Eye (tissue), 1 donor: ENCODE measurements around the gene DTX3.
"Not testable (repeated sequence)": the region's sequence is repeated elsewhere in the genome, so short reads cannot be mapped to it uniquely, and the experiment has no call there.

Source experiments
- DNase-seq: peaks from one replicate; pipeline ENCODE4 v3.0.0-alpha.2; 2015

The DTX3 gene

DNA sequence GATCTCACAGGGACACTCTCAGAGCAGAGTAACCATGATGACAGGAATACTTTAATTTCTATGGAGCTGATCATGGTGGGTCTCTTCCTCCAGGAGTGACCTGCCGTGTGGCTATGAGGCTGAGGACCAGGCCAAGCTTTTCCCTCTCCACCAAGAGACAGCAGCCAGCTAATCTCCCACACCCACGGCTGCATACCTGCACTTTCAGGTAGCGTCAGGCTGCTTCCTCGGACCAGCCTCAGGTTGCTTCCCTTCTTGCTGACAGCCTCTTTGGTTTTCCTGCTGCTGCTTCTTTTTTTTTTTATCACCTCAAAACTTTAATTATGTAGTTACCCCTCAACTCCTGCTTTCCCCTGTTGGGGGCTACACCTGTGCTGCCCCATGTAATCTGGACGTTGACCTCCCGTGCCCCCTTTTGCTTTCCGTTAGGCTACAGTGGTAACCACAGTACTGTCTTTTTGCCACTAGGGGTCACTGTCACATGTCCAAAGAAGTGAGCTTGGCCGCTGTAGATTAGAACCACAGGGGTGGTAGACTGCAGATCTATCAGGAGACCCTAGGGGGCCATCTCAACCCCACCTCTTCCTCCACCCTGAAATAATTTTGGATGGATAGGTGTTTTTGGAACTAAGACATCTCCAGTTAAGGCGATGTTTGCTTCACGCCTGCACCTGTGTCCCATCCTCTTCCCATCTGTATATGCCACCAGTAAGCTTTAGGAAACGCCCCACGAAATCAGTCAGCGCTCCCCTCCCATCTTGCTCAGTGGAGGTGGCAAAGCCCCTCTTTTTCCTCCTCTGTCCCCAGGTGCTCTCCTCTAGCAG, 21.4 kb upstream of the DTX3 start:
- DNase-seq, result peak; percentile 93

DNA sequence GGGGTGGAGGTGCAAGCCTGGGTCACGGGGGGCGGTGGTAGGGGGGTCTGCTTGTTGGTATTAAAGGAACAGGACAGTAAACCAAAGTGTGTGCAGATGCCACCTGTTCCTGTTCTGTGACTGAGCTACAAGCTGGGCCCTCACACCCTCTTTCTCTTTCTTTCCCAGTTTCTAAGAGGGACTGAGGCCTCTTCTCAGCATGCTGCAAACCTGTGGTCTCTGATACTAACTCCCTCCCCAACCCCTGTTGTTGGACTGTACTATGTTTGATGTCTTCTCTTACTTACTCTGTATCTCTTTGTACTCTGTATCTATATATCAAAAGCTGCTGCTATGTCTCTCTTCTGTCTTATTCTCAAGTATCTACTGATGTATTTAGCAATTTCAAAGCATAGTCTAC, 20.6 kb upstream of the DTX3 start:
- DNase-seq, result no peak

DNA sequence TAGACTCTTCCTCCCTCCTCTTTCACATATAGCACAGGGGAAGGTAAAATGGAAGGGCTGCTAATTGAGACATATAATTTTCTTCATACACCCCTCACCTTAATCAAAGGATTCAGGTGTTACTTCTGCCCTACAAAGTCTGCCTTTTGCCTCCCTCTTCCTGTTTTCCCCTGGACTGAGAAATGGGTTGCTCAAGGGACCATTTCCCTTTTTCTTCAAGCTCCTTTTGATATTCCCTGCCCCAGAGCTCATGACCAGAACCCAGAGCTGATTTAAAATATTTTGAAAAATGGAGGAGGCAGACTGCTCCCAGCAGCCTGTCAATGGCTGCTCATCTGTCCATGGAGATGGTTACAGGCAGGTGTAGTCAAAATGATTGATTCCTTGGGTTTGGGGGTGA, 19.9 kb upstream of the DTX3 start:
- DNase-seq, result no peak

DNA sequence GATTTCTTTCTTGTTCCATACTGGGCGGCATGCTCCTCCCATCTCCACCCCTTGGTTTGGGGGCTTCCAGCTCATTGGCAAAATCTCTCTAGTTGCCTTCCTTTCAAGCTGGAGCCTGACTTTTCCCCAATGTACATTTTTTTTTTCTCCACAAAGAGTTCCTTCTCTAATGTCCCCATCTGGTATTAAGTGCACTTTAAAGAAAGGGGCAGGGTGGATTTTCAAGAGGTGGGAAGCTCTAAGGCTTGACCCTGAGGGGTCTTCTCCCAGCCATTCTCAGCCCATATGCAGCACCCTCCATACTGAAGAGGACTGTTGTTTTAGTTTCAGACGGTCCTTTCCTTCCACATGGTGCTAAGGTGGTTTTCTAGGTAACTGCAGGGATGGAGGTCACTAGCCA, 19.5 kb upstream of the DTX3 start:
- no peak for DNase-seq

DNA sequence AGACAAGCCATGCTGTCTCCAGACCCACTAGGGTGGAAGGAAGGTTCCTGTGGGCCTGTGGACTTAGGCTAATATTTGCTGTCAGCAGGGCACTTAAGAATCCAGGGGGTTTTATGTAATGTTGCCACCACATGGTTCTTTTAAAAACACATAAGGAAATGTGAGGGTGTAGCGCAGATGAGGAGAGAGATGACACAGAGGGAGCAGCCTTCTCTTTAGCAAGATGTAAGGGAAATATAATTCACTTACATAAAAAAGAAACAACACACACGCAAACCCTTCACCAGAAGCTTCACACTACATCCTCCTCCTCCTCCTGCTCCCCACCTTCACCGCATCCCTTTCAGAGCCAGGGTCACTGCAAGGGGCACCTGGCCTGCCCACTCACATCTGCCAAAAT, 18.5 kb upstream of the DTX3 start:
- no peak for DNase-seq

DNA sequence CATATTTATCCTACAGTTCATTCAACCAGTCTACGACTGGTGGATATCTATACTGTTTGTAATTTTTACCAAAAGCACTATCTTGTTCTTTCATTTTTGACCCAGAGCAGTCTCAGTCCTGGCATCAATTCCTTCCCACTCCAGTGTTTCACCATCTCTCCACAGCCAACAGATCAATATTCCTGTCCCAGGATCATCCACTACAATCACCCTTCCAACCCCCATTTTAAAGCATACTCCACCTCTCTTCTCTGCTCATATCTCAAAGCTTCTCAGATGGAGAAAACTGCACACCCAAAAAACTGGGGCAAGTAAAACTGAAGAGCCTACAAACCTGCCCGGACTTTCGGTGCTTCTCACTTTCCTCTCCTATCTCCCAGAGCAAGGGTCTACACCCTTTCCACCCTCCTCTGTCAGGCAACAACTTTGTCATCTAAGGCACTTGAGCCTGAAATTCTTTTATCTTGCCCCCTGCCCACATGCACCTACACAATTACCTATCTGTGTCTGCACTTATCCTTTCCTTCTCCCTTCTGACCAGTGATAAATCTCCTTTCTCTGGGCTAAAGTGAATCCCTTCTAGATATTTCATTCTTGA, 17.7 kb upstream of the DTX3 start:
- DNase-seq, result no peak

DNA sequence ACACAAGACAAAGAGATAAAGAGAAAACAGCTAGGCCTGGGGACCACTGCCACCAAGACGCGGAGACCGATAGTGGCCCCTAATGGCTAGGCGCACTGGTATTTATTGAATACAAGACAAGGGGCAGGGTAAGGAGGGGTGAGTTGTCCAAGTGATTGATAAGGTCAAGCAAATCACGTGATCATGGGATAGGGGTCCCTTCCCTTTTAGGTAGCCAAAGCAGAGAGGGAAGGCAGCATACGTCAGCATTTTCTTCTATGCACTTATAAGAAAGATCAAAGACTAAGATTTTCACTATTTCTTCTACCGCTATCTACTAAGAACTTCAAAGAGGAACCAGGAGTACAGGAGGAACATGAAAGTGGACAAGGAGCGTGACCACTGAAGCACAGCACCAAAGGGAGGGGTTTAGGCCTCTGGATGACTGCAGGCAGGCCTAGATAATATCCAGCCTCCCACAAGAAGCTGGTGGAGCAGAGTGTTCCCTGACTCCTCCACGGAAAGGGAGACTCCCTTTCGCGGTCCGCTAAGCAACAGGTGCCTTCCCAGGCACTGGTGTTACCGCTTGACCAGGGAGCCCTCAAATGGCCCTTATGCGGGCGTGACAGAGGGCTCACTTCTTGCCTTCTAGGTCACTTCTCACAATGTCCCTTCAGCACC, 15.5 kb upstream of the DTX3 start:
- not testable (repeated sequence) for DNase-seq

DNA sequence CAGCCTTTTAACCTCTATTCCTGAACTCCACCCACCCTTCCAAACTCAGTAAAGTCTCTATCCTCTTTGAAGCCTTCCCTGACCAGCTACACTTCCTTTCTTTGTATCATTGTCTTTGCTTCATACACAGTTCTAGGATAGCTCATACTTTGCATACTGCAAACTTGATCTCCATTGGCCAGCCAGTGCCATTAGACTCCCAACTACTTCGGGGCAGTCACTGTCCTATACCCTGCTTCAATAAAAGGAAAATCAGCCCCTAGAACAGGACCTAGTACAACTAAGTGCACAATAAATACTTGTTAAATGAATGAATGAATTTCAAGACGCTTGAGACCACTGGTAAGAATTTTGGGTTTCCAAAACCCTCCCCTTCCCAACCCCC, 14.2 kb upstream of the DTX3 start:
- no peak for DNase-seq

DNA sequence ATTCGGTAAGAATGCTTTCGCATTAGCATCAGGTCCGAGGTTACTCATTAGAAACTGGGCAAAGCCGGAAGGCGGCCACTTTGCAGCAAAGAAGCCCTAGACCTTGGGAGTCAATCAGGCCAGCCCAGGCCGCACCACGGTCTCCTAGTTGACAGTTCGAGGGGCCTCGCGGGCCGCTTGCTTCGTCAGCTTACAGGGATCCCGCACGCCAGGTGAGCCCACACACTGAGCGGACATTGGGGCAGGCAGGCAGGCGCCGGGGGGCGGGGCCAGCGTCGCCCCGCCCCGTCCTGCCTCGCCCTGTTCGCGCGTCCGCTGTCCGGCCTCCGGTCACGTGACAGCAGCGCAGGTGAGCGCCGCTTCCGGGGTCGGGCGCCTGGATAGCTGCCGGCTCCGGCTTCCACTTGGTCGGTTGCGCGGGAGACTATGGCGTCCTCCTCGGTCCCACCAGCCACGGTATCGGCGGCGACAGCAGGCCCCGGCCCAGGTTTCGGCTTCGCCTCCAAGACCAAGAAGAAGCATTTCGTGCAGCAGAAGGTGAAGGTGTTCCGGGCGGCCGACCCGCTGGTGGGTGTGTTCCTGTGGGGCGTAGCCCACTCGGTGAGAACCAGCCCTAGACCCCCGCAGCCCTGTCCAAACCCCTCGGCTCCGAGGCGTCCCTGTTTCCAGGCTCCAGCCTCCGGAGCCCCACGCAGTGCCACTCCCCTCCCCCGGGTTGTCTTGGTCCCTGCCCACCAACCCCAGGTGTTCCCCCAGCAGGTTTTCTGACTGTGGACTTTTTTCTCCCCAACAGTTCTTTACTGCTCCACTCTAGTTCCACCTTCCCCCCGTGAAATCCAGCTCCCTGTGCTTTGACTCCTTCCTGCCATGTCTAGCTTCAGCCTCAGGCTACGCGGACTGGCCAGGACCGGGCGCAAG, 13.5 kb upstream of the DTX3 start, which contains the start of gene PIP4K2C:
Gene PIP4K2C, plus strand, starts transcription at position 329 of the 918 bp plus-strand sequence. Its CDS starts 98 bp downstream, at position 427.
- DNase-seq, result peak; percentile 82

DNA sequence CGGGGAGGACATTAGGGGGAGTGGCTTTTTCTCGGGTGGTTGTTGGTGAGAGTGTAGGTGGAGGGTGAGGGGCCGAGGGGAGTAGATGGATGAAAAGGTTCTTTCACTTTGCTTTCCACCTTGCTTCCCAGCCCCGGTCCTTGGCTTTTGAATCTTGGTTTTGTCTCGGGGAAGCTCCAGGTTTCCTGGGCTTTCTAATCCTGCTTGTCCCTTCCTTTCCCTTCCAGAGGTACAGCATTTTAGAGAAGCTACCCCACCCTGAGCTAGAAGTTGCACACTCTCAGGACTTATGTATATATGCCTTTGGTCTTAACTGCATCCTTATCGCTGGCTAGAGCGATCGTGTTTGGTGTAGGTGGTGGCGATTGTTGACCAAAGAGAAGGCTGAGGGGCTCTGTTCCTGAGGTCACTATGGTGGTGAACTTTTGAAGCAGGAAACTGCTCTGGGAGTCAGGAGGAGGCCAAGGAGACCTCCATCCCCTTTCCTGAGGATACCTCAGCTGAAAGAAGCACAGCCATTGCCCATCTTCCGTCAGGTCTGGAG, 12.8 kb upstream of the DTX3 start:
- no peak for DNase-seq

DNA sequence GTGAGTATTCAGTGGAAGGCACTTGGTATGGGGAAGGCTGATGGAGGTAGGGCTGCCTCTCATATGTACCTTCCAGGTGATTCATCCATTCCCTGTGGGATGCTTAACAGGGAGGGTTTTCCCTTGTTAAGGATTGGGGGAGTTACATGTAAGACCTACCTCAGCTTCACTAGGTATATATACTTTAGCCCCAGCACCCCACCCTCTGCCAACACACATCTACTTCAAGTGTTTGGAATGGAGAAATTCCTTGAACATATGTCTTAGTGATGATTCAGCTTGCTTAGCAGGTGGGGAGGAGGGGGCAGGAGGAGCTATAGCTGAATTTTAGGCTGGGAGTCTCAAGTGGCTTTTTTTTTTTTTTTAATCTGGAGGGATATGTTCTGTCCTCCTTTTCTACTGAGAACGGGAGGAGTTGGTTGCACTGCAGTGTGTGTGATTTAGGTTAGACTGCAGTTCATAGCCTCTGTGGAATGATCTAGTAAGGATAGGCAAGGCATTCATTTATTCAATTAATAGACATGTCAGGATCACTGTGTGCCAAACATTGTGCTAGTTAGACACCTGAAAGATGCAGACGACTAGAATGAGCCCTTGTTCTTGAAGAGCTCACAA, 12.0 kb upstream of the DTX3 start:
- no peak for DNase-seq

DNA sequence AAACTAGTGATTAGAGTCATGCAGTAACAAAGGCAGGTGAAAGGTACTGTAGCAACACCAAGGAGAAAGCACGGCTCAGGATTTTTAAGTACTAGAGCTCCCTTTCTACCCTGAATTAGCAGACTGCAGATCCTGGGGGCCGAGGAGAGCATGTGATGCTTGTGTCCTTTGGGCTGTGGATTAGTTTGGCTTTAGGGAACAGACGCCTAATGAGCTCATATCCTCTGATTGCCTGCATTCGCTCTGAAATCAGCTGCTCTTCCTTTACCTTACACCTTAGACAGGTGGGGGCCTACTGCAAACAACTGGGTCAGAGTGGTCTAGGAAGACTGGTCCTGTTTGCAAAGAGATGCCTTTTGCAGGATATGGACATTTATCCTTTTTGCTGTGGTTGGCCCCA, 11.4 kb upstream of the DTX3 start:
- DNase-seq, result no peak

DNA sequence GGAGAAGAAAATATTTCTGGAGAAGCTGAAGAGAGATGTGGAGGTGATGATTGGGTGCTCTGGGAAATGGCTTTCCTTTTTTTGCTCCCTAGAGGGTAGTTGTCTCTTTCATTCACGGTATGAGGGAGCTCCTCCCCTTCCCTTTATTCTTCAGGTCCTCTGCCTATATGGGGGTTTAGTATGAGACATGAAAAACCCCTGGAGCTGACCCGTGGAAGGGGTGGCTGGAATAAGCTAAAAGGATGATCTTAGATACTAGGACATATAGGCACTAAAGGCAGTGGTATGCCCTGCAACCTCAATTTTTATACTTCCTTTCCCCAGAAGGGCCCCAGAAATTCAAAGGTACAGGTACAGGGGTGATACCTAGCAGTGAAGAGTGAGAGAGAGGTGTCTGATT, 4.2 kb upstream of the DTX3 start:
- DNase-seq, result no peak

DNA sequence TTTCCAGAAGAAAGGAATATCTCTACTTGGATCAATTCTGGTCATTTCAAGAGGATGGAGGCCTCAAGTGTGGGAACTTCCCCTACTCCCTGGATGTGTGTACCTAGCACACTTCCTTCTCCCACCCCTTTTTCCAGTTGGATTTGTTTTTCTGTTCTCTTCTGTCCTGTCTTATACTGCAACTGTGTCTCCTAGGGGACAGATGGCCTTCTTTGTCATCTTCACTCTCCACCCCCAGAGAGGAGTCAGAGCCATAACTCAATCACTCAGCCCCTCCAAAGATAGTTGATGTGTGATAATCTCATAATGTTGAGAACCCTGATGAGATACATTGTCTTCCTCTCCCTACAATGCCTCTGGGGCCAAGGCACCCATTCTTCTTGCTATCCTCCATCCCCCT, 2.1 kb upstream of the DTX3 start:
- no peak for DNase-seq

DNA sequence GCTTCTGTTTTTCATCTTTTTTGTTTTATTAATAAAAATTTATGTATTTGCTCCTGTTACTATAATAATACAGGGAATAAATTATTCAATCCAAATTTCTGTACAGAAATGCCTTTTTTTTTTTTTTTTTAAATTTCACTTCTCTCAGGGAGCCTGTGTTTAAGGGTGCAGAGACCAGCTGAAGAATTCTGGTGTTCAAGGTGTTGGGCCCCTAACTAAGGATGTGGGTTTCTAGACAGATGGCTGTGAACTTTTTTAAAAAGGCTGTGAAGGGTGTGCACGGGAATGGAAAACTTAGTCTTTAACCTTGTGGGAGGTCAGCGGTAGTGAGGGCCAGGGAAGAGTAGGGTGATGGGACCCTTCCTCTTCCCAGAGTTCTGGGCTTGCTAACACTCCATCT, 1.3 kb upstream of the DTX3 start:
- no peak for DNase-seq

DNA sequence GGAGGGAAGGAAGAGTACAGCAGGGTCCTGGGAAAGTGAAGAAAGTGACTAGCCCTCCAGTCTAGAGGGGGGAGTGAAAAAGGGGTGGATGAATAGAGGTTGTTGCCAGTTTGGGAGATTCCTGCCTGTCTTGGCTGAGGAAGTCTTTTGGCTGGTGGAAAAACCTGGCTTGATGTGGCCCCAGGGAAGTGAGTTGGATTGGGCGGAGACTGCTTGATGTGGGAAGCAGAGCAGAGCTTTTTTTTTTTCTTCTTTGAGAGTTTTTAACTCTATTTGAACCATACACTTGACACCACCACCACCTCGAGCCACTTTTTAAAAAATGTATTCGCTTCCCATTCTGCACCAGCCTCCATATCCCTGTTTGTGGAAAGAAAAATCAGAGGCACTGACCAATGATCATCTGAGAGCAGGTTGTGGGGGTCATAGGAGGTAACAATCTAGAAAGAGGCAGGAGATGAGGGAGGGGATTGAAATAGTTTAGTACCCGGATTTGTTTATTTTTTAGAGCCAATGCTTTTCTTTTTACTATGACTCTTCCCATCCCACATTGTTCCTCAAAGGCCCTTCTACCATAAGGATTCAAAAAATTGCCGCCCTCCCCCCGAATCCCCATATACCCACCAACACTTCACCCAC, 690 bp upstream of the DTX3 start:
- DNase-seq, result peak; percentile 74

DNA sequence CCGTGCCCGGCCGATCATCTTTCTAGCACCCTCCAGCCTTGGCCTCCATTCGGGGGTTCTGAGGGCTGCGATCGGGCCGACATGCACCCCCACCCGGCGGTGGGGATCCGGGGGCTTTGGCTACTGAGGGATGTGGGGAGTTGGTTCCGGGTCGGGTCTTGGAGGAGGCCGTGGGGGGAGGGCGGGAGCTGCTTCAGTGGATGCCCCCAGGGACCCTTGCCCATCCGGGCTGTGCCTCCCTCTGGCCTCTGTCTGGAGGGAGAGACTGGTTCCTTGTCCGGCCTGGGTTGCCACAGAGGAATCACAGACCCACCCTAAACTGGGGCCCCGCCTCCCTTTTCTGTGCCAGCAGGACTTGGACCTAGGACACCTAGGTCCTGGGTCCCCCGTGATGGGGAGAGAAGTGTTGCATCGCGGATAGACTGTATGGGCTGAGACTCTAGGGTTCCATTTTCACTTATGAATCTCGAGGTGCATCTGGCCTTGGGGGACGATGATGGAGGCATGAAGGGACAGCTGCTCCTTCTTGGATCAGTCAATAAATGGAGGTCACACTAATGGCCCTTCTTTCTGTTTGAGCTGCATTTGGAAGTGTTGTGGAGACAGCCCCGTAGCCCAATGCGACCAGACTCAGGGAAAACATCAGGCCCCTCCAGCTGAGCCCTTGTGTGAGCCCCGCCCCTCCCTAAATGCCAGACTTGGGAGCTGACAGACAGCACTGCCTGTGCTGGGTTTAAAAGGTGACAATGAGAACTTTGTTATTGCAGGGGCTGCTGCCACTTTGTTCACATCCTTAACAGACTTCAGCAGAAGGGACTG, 577 bp downstream of the DTX3 start:
- DNase-seq, result peak; percentile 67

DNA sequence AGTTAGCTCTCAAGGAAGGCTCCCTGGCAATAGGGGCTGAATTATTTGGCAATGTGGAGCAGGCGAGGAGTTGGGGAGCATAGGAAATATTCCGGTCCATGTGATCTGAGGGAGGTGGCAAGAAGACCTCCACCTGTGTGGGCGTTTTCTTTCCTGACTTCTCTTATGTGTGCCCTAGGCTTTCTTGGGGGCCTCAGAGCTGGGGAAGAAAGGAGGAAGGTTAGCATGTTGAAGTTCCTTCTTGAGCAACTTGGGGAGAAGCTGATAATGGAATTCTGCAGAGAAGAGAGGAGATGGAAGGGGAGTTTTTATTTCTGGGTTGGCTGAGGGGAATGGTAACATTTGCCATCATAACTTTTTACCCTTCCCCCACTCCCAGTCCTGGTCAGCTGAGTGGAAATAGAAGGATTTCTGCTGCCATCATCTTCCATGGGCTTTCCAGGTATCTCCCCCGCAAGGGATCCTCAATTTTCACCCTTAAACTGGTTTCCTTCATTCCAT, 1.2 kb downstream of the DTX3 start:
- no peak for DNase-seq

DNA sequence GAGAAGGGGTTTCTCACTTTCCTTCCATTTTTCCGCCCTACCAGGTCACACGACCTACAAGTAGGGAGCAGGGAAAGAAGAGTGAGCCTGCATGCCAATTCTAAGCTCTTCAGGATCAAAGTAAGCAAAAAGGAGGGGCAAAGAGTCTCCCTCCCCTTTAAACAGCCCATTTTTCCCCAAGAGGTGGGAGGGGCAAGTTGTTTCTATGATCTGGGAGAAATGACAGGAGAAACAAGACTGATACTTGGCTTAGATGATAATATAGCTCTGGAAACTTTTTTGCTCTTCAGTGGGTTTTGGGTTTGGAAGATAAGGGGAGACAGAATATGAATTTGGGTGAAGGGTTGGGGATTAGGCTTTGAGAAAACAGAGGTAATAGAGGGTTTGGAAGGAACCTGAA, 1.8 kb downstream of the DTX3 start:
- no peak for DNase-seq

DNA sequence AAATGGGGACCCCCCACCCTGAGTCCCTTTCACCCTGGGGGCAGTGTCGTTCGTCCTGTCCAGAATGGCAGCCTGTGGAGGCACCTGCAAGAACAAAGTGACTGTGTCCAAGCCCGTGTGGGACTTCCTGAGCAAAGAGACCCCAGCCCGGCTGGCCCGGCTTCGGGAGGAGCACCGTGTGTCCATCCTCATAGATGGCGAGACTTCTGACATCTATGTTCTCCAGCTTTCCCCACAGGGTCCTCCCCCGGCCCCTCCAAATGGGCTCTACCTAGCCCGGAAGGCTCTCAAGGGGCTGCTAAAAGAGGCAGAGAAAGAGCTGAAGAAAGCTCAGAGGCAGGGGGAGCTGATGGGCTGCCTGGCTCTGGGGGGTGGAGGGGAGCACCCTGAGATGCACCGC, 2.2 kb downstream of the DTX3 start:
- DNase-seq, result no peak
